RWPE1 (cell line): Measurements from ENCODE around the gene OSBPL8.

Experiments used
- CTCF ChIA-PET: fragments of 350-600 bp; sonication (Branson Sonifier 250); formaldehyde crosslinking; extraction: SDS; loops from one replicate; lab custom pipeline; 2021; lab: Yijun Ruan, JAX
- POLR2A ChIA-PET: fragments of 400-600 bp; formaldehyde crosslinking; extraction: SDS; loops from one replicate; lab custom pipeline; 2020; ENCODE audit warnings: antibody characterized with exemption; ENCODE audit not compliant: low non-redundant PET; lab: Yijun Ruan, JAX
- DNase-seq: peaks from one replicate; pipeline ENCODE4 v3.0.0; 2012; ENCODE audit warnings: low spot score
- H3K27ac ChIP-seq: fragments of 450-650 bp; 2 replicates; pipeline ENCODE4 v1.5.1; 2017
- TF ChIP-seq, protein P1 (sequence below): fragments of 450-650 bp; conservative IDR thresholded peaks from 2 replicates; pipeline ENCODE4 v1.5.1; 2017; ENCODE audit warnings: low read depth, mild to moderate bottlenecking

OSBPL8 gene

DNA sequence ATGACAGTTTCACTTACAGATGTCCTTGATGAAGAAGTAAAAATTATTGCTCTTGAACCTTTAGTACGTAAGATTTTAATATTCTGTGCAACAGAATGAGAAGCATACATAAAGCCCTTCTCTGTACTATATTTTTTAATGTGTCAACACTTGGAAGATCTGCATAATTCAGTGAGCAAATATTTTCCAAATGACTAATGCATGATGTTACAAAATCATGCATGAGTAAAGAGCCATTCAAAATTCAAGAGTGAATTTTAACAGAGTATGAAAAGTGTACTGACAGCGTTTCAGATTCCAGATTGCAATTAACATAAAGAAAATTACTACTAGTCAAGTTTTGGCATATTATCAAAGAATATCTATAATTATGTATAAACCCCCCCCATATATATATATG, 110.0 kb downstream of the OSBPL8 start:
- no peak overlapping the region for H3K27ac ChIP-seq
- ChIA-PET POLR2A (no interaction called here), CTCF (interaction anchor here (0.7 kb wide), 1 partner anchor 18 kb away, joined by 3 read pairs; no protein-coding TSS in a partner anchor)

DNA sequence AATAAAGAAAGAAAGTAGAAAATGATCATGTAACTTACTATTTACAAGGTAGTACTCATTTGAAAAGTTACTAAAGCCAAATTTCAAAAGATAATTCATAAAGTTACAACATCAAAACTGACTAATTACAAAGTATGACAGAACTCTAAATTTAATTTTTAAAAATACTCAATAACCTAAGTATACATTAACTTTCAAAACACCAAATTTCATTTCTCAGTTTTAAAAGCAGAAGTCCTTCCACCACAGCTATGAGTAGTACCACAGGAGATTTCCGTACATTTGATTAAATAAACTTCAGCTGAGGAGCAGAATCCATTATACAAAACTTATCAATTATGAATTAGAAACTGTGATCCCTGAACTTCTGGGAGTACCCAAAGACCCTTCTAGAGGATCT, 110.6 kb downstream of the OSBPL8 start:
- TF ChIP-seq, protein P1, sequence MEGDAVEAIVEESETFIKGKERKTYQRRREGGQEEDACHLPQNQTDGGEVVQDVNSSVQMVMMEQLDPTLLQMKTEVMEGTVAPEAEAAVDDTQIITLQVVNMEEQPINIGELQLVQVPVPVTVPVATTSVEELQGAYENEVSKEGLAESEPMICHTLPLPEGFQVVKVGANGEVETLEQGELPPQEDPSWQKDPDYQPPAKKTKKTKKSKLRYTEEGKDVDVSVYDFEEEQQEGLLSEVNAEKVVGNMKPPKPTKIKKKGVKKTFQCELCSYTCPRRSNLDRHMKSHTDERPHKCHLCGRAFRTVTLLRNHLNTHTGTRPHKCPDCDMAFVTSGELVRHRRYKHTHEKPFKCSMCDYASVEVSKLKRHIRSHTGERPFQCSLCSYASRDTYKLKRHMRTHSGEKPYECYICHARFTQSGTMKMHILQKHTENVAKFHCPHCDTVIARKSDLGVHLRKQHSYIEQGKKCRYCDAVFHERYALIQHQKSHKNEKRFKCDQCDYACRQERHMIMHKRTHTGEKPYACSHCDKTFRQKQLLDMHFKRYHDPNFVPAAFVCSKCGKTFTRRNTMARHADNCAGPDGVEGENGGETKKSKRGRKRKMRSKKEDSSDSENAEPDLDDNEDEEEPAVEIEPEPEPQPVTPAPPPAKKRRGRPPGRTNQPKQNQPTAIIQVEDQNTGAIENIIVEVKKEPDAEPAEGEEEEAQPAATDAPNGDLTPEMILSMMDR, result no peak
- H3K27ac ChIP-seq, result no peak overlapping the region
- POLR2A ChIA-PET, result no interaction called here
- DNase-seq, result no peak
- CTCF ChIA-PET, result interaction anchor here (0.5 kb wide), 1 partner anchor 303 kb away, joined by 4 read pairs; no protein-coding TSS in a partner anchor

More for the DNA sequence above, 110.0 kb downstream of the OSBPL8 start:
- peak; percentile 11 for DNase-seq
- TF ChIP-seq, protein P1, result no peak

DNA sequence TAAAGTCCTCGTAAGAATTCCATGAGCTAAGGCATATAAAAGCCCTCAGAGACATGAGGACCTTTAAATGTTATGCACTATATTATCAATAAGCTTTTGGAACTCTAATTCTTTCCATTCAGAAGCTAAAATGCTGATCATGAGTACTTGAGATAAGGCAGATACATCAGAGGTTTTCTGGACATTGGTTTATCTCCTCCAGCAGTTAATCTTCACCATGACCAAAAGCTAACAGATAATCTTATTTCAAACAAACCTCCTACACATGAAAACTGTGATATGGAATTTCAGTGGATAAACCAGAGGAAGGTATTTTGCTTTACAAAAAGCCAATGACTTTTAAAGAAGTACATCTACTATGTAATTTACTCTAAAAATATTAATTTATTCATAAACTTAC, 113.5 kb downstream of the OSBPL8 start:
- ChIA-PET POLR2A (no interaction called here), CTCF (interaction anchor here (0.5 to 0.6 kb wide), 2 partner anchors 20 to 318 kb away, joined by 3 to 4 read pairs; no protein-coding TSS in a partner anchor)
- no peak for DNase-seq
- no peak overlapping the region for H3K27ac ChIP-seq
- TF ChIP-seq, protein P1, result no peak

DNA sequence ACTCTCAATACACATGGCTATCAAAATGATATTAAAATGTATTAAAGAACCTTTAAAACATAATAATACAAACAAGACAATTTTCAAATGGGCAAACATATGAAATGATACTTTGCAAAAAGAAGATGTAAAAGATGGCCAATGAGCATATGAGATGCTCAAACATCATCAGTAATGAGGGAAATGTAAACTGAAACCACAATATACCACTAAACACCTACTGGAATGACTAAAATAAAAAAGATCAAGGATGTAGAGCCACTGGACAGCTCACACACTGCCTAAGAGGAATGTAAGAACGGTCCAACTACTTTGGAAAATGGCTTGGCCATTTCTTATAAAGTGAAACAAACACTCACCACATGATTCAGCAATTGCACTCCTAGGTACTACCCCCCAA, 114.1 kb downstream of the OSBPL8 start:
- ChIA-PET CTCF (interaction anchor here (0.6 kb wide), 1 partner anchor 317 kb away, joined by 4 read pairs; no protein-coding TSS in a partner anchor), POLR2A (no interaction called here)
- no peak for DNase-seq
- H3K27ac ChIP-seq, result no peak overlapping the region
- TF ChIP-seq, protein P1, result no peak

DNA sequence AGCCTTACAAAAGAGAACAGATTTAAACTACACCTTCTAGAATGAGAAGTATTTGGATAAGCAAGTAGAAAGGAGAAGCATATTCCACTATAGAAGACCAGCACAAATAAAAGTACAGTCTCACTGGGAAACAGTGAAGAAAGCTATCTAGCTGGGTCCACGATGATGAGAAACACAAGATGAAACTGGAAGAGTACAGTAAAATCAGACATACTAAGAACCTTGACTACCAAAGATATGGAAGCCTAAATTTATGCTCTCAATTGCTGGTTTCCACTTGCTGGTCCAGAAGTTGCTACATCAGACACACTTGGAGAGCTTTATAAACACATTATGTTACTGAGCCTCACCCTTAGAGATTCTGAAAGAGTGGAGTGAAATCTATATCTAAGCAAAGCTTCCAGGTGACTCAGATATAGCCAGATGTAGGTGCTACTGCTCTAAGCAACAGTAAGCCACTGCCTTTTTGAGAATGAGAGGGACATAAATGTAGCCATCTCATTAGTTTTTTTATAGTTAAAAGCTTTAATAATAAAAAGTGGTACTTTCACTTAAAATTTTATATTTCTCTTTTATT, 115.1 kb downstream of the OSBPL8 start:
- POLR2A ChIA-PET, result no interaction called here
- H3K27ac ChIP-seq, result no peak overlapping the region
- no peak for DNase-seq
- CTCF ChIA-PET, result interaction anchor here (0.6 kb wide), 2 partner anchors 50 to 420 kb away, joined by 4 to 6 read pairs; no protein-coding TSS in a partner anchor
- TF ChIP-seq, protein P1, result no peak

DNA sequence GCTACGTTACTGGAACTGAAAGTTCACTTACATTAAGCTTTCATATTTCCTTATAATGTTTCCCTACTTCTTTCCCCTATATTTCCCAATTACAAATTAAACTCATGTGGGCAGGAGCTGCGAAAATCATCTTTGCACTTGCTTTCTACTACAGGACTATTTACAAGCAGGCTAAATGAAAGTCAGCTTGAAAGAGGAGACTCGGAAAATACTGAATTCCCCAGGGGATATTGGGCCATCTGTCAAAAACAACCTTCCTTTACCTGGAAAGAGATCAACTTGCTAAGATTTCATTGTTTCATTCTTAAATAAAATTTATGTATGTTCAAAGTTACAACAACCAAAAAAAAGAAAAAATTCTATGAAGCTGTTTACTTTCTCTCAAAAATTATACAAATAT, 118.6 kb downstream of the OSBPL8 start:
- TF ChIP-seq, protein P1, result no peak
- ChIA-PET CTCF (interaction anchor here (0.7 kb wide), 1 partner anchor 174 kb away, joined by 4 read pairs; no protein-coding TSS in a partner anchor), POLR2A (no interaction called here)
- DNase-seq, result no peak
- H3K27ac ChIP-seq, result no peak overlapping the region
